Measurements from ENCODE around the gene AP2B1.

AP2B1 gene

GRCh38 chr17:35587074-35587961 is at the start of gene AP2B1:
AP2B1 (plus strand) TSS chr17:35587322; CDS start chr17:35594031, 6,709 bp downstream.
- DNase-seq (ENCODE audit: low spot score in 2 of 2), result peak; percentile 99 to 100
- Mint-ChIP-seq H3K4me3 (peak within 1 kb of the TSS; percentile 95), H3K36me3 (peaks cover 36% of the 10 kb centered on the region)

DNA sequence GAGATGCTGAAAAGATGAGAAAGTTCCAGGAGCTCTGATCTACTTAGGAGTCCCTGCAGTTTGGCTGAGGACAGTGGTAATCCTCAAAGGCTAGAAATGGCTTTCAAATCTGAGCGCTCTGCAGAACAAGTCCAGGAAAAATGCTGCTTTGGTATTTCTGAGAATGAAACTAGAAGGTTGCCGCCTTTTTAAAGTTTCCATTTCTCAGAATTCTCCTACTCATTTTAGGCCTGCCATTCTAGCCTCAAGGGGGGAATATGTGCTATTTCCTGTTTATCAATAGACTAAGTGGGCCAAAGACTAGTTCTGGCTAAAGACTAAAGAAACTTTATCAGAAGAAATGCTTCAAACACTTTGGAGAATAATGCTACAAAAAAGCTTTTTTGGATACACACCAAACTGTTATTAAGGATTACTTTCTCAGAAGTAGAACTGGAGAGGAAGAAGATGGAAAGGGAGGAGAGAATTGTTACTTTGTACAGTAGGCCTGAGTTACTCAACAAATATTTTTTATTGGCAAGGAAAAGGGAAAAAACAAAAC is 49.5 kb upstream of the AP2B1 start, which contains the start of gene SLFN12L:
SLFN12L (minus strand) TSS at position 78 of the 541 bp plus-strand sequence. CDS start 15,314 bp downstream, outside the sequence.
- ATAC-seq (peak; percentile 75), DNase-seq (ENCODE audit: low spot score in 2 of 2) (peak; percentile 42 to 80)
- H3K9me3 Mint-ChIP-seq, result no peaks in the 10 kb centered on the region
- H3K4me1 Mint-ChIP-seq, result peaks cover 48% of the 10 kb centered on the region
- peaks cover 55% of the 10 kb centered on the region for H3K36me3 Mint-ChIP-seq
- H3K4me3 Mint-ChIP-seq, result peak within 1 kb of the TSS; percentile 70
- peak within 1 kb of the TSS; percentile 97 for H3K27ac Mint-ChIP-seq

More at GRCh38 chr17:35587074-35587961, at the start of gene AP2B1:
- peaks cover 28% of the 10 kb centered on the region for H3K4me1 Mint-ChIP-seq
- peak within 1 kb of the TSS; percentile 98 for H3K27ac Mint-ChIP-seq
- ATAC-seq, result peak; percentile 97
- no peaks in the 10 kb centered on the region for H3K9me3 Mint-ChIP-seq

GRCh38 chr17:35539659-35540026 is 47.5 kb upstream of the AP2B1 start:
- Mint-ChIP-seq H3K4me1 (peaks cover 35% of the 10 kb centered on the region), H3K9me3 (no peaks in the 10 kb centered on the region), H3K4me3 (peak overlapping the region; percentile 70), H3K36me3 (peaks cover 40% of the 10 kb centered on the region), H3K27ac (peak overlapping the region; percentile 97)
- ATAC-seq (no peak), DNase-seq (ENCODE audit: low spot score in 2 of 2) (no peak)

DNA sequence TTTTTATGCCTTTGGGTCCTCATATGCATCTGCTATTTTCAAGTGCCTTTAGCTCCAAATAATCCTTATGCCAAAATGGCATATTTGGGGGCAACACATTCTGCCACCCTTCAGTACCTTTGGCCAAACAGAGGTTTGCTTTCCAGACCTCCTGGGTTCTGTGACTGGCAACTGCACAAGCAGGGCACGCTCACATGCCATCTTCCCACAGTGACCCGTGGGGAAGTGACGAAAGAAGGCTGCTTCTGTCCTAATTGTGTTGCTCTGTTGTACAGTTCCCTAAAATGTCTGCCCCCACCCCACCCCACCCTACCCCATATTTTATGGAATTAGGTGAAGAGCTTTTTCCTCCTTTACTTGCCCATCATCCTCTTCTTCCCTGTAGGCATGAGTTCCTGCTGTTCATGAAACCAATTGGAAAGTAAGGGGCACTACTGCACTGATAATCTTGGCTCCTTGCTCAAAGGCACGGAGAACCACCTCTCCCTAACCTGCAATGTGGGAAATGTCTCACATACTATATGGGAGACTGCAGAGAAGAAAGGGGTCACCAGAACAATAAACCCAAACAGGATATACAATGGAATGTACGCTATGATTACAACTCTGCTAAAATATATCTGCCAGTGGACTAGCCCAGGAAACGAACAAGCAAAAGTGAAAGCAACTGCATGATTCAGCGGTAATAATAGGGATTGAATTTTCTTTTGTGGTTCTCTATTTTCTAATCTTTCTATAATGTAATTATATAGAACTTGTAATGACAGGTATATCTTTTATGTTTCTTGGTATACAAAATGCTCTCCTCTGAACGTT is 46.3 kb upstream of the AP2B1 start:
- Mint-ChIP-seq H3K27ac (peak overlapping the region; percentile 97), H3K4me1 (peaks cover 42% of the 10 kb centered on the region), H3K9me3 (no peaks in the 10 kb centered on the region), H3K4me3 (peak overlapping the region; percentile 70), H3K36me3 (peaks cover 28% of the 10 kb centered on the region)
- DNase-seq (ENCODE audit: low spot score in 2 of 2) (peak in 1 of 2 donors; percentile 75), ATAC-seq (peak; percentile 51)

GRCh38 chr17:35541434-35541833 is 45.7 kb upstream of the AP2B1 start:
- H3K9me3 Mint-ChIP-seq, result no peaks in the 10 kb centered on the region
- peaks cover 44% of the 10 kb centered on the region for H3K4me1 Mint-ChIP-seq
- peak overlapping the region; percentile 70 for H3K4me3 Mint-ChIP-seq
- ATAC-seq, result no peak
- no peak for DNase-seq (ENCODE audit: low spot score in 2 of 2)
- H3K36me3 Mint-ChIP-seq, result peaks cover 22% of the 10 kb centered on the region
- peak overlapping the region; percentile 97 for H3K27ac Mint-ChIP-seq

- Mint-ChIP-seq H3K9me3 (no peaks in the 10 kb centered on the region), H3K4me3 (no peak overlapping the region), H3K27ac (no peak overlapping the region), H3K36me3 (peaks cover 6% of the 10 kb centered on the region), H3K4me1 (peaks cover 50% of the 10 kb centered on the region)
- DNase-seq (ENCODE audit: low spot score in 2 of 2) (no peak), ATAC-seq (no peak)
Observed at GRCh38 chr17:35542990-35543389, 44.1 kb upstream of the AP2B1 start.

GRCh38 chr17:35543856-35544255 is 43.3 kb upstream of the AP2B1 start:
- Mint-ChIP-seq H3K27ac (no peak overlapping the region), H3K9me3 (no peaks in the 10 kb centered on the region), H3K4me3 (no peak overlapping the region), H3K36me3 (peaks cover 5% of the 10 kb centered on the region), H3K4me1 (peaks cover 47% of the 10 kb centered on the region)
- no peak for ATAC-seq
- DNase-seq (ENCODE audit: low spot score in 2 of 2), result no peak

DNA sequence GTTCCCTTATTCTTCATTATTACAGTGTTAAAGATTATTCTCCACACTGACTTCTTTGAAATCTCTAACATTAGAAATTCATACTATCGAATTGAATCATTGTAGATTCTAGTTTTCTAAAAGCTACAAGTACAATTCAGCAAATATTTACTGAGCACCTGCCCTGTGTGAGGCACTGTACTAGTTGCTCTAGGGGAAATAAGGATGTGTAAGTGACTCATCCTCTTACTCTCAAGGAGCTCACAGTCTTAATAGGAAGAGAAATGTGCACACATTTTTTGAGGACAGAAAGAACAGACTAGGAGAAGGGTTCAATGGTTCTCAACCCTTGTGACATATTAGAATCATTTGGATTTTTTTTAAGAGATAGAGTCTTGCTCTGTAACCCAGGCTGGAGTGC is 42.0 kb upstream of the AP2B1 start:
- H3K36me3 Mint-ChIP-seq, result no peaks in the 10 kb centered on the region
- no peaks in the 10 kb centered on the region for H3K9me3 Mint-ChIP-seq
- no peak overlapping the region for H3K27ac Mint-ChIP-seq
- ATAC-seq, result no peak
- peaks cover 39% of the 10 kb centered on the region for H3K4me1 Mint-ChIP-seq
- no peak overlapping the region for H3K4me3 Mint-ChIP-seq
- DNase-seq (ENCODE audit: low spot score in 2 of 2), result no peak

GRCh38 chr17:35546487-35546886 is 40.6 kb upstream of the AP2B1 start:
- no peak overlapping the region for H3K27ac Mint-ChIP-seq
- H3K9me3 Mint-ChIP-seq, result no peaks in the 10 kb centered on the region
- ATAC-seq, result no peak
- H3K36me3 Mint-ChIP-seq, result no peaks in the 10 kb centered on the region
- no peak for DNase-seq (ENCODE audit: low spot score in 2 of 2)
- no peak overlapping the region for H3K4me3 Mint-ChIP-seq
- H3K4me1 Mint-ChIP-seq, result peaks cover 29% of the 10 kb centered on the region

DNA sequence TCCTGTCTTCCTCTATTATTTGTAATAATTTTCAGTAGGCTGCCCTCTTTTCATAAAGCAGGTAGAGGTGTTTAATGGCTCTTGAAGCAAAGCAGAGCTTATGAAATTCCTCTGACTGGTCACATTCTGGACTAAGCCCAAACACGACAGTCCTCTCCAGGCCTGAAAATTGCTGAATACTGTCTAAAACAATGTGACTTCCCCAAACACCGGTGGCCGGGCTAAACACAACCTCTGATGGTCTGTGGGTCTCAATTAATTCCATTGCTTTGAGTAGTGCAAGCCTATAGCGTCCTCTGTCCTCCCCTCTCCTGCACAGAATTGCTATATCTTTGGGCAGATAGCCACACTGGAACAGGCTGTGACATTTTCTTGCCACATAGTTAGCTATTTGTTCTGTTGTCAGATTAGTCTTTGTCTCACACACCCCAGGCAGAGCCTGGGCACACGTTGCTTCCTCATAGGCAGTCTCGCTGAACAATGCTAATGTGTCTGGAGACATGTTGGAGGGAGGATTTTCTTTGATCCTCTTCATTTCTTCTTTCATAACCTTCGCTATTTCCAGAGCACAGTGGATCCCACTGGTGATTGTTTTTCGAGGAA is 38.8 kb upstream of the AP2B1 start:
- H3K27ac Mint-ChIP-seq, result no peak overlapping the region
- H3K4me3 Mint-ChIP-seq, result no peak overlapping the region
- no peaks in the 10 kb centered on the region for H3K36me3 Mint-ChIP-seq
- H3K9me3 Mint-ChIP-seq, result no peaks in the 10 kb centered on the region
- no peak for DNase-seq (ENCODE audit: low spot score in 2 of 2)
- H3K4me1 Mint-ChIP-seq, result peaks cover 29% of the 10 kb centered on the region
- ATAC-seq, result no peak

DNA sequence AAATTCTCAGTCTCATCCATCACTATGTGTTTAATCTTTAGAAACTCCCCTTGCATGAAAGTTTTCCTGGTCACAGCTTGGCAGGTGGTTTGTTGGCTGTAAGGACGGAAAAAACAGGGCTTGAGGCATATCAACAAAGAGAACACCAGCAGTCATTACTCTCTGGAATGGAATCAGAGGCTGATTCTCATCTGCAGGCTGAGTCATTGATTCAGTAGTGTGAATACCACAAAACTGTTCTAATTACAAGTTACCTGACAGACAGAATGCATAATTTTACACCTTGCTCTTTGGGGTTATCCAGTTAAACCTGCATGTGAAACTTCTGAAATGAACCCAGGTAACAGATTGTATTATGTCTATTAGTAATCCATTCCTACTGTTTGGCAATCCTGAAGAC is 38.1 kb upstream of the AP2B1 start:
- no peak overlapping the region for H3K4me3 Mint-ChIP-seq
- no peaks in the 10 kb centered on the region for H3K36me3 Mint-ChIP-seq
- ATAC-seq, result peak; percentile 66
- H3K4me1 Mint-ChIP-seq, result peaks cover 29% of the 10 kb centered on the region
- H3K9me3 Mint-ChIP-seq, result no peaks in the 10 kb centered on the region
- H3K27ac Mint-ChIP-seq, result no peak overlapping the region
- DNase-seq (ENCODE audit: low spot score in 2 of 2), result no peak

DNA sequence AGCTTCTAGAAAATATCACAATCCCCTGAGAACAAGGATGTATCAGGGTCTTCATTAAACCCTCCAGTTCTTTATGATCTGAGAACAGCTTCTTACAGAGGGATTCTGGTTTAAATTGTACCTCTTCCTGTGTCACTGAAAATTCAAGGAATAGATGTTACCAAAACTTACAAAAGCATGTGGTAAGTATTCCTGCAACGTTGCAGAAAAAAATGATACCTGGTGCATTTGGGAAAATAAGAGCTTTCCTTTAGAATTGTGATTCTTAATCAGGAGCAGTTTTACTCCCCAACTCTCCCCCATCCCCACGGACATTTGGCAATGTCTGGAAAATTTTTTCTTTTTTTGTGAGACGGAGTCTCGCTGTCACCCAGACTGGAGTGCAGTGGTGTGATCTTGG is 33.8 kb upstream of the AP2B1 start:
- no peaks in the 10 kb centered on the region for H3K9me3 Mint-ChIP-seq
- no peak overlapping the region for H3K27ac Mint-ChIP-seq
- peaks cover 8% of the 10 kb centered on the region for H3K4me1 Mint-ChIP-seq
- DNase-seq (ENCODE audit: low spot score in 2 of 2) (no peak), ATAC-seq (no peak)
- no peak overlapping the region for H3K4me3 Mint-ChIP-seq
- H3K36me3 Mint-ChIP-seq, result no peaks in the 10 kb centered on the region

DNA sequence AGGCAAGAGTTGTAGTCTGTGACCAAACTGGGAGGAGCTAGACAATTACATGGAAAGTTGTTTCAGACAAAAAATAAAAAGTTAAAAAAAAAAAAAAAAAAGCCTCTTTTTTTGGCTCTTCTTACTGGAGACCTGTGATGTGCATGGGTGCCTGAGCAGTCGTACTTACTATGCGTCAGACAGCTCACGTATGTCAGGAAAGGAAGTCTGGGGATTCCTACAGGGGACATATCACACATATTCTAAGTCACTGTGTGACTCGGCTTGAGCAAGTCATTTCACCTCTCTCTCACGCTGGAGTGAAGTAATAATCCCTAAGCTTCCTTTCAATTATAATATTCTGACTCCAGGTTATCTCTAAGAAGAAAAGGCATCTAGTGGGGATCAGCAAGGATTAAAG is 32.5 kb upstream of the AP2B1 start:
- no peaks in the 10 kb centered on the region for H3K9me3 Mint-ChIP-seq
- ATAC-seq (peak; percentile 100), DNase-seq (ENCODE audit: low spot score in 2 of 2) (no peak)
- H3K36me3 Mint-ChIP-seq, result no peaks in the 10 kb centered on the region
- no peak overlapping the region for H3K27ac Mint-ChIP-seq
- no peaks in the 10 kb centered on the region for H3K4me1 Mint-ChIP-seq
- H3K4me3 Mint-ChIP-seq, result no peak overlapping the region

DNA sequence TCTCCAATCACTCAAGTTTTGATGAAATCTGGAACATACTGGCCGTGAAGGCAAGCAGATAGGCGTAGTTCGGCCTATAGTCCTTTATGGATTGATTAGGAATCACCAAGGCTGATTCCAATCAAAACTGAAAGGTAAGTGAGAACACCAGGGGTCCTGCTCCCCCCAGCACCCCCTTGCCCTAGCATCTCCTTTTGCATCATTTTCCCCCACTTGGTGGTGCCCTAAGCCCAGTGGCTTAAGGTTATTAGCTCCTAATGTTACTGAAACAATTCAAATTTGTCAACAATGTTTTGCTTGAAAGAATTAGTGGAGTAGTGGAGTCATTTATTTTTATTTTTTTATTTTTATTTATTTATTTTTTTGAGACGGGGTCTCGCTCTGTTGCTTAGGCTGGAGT is 31.4 kb upstream of the AP2B1 start:
- no peaks in the 10 kb centered on the region for H3K4me1 Mint-ChIP-seq
- DNase-seq (ENCODE audit: low spot score in 2 of 2), result no peak

DNA sequence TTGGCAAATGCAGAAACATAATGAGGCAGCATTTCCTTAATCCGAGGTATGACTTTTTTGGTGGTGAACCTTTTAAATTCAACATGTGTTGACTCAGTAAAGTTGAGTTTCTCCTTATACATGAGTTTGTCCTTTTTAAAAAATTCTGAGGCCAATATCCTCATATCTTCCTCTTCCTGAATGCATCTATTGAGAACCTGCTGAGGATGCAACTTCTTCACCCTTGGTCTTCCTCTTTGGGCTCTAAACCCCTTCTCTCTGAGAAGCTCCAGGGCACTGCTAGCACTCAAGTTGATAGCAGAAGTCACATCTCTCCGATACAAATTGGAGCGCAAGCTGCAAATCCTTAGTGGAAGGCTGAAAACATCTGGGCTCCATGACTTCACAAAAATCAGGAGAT is 29.8 kb upstream of the AP2B1 start:
- DNase-seq (ENCODE audit: low spot score in 2 of 2) (no peak), ATAC-seq (no peak)
- H3K4me1 Mint-ChIP-seq, result no peaks in the 10 kb centered on the region
- no peaks in the 10 kb centered on the region for H3K9me3 Mint-ChIP-seq
- H3K27ac Mint-ChIP-seq, result no peak overlapping the region
- no peaks in the 10 kb centered on the region for H3K36me3 Mint-ChIP-seq
- H3K4me3 Mint-ChIP-seq, result no peak overlapping the region

More for the DNA sequence above, 31.4 kb upstream of the AP2B1 start:
- Mint-ChIP-seq H3K9me3 (no peaks in the 10 kb centered on the region), H3K36me3 (no peaks in the 10 kb centered on the region), H3K27ac (no peak overlapping the region), H3K4me3 (no peak overlapping the region)
- ATAC-seq, result no peak
